Nucleus accumbens (tissue), 56 donors: ENCODE results near the gene SLC25A11.

Source experiments
- DNase-seq, 56 donors: peaks; one replicate each; lab custom pipeline; 2025; lab: John Stamatoyannopoulos, UW

SLC25A11 gene

DNA sequence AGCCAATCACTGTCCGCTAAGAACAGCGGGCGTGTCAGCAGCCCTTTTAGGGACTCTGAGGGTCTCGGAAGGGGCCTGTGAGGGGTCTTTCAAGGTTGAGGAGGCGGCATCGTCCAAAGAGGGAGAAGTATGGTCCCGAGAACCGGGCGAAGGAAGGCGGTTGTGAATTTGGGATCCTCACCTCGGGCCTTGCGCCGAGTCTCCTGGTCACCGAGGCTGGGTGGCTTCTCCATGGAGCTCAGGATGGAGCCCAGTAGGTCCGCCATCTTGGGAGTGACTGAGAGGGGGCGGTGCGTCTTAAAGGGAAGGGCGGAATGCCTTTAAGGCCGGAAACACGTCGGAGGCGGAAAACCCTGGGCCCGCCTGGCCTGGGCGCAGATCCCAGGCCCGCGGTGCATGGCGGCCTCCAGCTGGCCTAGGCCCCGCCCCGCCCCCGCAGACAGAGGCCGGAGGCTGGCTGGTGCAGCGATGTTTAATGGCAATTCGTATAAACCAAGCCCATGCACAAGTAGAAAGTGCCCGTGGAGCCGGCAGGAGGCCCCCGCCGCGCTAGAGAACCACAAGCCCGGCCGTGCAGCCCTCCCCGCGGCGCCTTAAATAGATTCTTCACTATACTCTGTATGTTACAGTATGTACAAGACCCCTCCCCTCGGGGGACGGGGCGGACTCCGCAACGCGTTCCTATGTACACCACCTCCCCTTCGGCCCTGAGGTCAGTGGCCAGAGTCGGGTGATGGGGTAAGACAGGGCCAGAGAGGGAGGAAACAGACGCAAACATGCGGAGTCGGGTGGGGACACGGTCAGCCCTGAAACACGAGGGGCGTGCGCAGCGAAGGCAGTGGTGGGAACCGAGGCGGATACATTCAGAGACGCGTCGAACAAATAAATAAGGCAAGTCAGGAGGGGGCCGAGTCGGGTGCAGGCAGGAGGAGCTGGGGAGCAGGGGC lies 28.0 kb upstream of the SLC25A11 start, which contains the start of gene SPAG7:
Gene SPAG7, minus strand, starts transcription at position 279 of the 947 bp plus-strand sequence. Its CDS starts 13 bp downstream, at position 266.
- peak in 55 of 56 donors; percentile 83 to 100 (median 98) for DNase-seq

DNA sequence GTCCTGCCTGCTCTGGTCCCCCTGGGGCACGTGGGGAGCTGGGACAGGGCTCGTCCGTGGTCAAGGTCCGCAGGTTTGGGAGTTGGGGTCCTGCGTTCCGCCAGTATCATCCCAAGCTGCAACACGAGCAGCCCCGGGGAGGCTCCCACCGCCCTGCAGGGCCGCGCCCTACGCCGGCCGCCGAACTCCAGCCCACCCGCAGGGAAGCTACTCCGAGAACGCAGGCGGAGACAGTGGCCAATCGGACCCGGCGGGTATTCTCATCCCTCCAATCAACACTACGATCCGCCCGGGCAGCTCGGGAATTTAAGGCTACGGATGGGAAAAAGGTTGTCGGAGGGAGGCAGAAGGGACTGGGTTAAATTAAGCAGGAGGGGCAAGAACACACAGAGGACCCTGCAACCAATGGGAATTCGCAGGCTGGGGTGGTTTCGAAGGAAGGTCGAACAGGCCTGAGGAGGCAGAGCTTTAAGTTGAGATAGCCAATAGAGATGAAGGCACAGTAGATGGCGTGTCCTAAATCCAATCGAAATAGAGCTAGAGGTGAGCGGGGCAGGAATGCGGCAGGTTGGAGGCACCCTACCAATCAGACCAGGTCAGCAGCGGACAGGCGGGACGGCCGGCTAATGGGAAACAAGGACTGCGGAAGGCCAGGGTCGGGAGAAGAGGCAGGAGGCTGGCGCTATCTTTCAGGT lies 27.1 kb upstream of the SLC25A11 start:
- peak in 55 of 56 donors; percentile 43 to 100 (median 99) for DNase-seq

DNA sequence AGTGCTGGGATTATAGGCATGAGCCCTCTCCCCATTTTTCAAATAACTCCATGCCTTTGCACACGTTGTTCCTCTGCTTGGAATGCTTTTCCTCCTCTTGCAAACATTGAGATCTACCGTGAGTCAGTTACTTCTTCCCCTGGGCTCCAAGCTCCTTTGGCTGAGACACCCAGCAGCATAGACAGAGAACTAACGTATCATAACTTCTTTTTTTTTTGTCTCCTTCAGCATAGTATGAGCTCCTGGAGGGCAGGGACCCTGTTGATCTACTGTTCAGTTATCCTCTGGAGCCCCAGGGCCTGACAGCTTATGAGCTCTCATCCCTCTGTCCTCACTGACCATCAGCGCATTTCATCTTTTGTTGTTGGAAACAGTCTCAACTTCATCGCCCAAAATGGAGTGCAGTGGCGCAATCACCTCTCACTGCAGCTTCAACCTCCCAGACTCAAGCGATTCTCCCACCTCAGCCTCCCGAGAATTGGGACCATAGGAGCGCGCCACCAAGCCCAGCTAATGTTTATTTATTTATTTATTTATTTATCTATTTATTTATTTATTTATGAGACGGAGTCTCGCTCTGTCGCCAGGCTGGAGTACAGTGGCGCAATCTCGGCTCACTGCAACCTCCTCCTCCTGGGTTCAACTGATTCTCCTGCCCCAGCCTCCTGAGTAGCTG lies 25.6 kb upstream of the SLC25A11 start:
- DNase-seq = no peak

DNA sequence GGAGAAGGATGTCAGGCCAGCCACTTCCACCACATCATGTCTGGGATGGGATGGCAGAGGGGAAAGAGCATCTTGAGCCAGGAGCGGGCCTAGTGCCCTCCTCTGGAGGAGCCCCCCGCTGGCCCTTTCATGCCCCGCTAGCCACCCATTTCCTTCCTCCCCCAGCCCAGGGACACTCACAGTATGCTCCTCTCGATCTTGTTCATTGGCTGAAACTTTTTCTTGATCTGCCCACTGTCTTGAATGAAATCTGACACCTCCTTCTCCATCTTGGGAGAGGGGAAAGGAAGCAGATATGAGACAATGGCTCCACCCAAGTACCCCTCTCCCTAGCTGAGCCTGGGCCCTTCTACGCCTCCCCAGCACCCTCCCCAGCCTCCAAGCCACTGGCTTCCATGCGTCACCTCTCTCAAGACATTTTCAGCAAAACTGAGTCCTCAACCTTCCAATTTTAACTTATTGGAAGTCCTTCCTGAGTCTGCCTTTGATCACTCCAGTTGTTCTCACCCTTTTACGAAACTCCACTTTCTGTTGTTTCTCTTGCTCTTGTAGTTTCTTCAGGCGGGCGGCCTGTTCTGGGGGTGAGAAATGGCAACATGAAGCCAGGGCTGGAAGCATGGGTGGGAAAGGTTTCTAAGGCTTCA lies 20.6 kb upstream of the SLC25A11 start:
- no peak for DNase-seq

DNA sequence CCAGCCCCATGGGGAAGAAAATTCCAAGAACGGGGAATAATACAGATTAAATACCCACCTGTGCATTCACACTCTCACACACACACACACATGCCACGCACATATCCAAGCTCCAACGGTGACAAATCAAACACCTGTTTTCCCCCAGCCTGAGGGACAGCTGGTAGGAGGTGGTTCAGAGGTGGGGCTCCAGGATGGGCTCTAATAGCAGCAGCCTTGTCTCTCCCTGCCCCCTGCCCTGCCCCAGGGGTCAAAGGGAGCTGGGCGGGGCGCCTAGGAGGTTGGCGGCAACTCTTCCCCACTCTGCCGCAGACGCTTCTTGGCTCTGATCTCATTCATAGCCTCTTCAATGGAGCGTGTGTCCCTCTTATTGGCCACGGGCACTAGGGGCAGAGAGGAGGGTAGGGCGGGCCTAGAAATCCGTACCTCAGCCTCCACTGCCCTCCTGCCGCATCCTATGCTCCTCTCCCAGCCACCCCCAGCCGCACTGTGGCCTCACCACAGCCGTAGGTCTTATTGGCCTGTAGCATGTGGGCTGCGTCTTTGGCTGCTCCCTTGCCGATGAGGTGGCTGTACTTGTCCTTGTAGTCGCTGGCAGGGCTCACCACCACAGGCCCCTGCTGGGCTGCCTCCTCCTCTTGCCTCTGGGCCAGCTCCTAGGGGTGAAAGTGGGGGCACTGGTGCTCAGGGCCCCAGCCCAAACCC lies 19.6 kb upstream of the SLC25A11 start:
- DNase-seq = no peak

DNA sequence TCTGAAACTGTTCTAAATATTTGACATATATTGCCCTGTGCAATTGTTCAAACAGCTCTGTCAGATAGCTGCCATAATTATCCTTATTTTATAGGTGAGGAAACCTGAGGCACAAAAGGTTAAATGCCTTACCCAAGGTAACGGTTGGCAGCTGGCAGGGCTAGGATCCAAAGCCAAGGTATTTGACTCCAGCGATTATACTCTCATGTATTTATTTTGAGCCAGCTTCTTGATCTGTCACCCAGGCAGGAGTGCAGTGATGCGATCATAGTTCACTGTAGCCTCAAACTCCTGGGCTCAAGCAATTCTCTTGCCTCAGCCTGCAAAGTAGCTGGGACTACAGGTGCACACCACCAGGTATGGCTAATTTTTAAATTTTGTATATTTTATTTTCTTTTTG lies 18.3 kb upstream of the SLC25A11 start:
- no peak for DNase-seq

DNA sequence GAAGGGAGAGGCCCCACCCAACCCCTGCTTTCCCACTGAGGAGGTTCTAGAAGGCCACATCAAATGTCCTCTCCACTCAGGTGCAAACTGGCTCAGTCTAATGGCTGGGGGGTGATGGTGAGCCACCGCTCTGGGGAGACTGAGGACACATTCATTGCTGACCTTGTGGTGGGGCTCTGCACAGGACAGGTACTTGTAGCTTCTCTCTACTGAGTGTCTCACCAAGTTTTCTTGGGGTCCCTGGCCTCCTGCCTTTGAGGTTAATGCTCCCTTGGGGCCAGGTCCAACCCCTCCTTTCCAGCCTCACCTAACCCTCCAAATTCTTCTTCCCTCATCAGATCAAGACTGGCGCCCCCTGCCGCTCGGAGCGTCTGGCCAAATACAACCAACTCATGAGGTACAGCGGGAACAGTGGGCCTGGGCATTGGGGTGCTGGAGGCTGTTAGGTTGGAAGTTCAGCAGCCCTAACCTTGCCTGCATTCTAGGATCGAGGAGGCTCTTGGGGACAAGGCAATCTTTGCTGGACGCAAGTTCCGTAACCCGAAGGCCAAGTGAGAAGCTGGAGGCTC lies 16.7 kb upstream of the SLC25A11 start:
- no peak for DNase-seq

DNA sequence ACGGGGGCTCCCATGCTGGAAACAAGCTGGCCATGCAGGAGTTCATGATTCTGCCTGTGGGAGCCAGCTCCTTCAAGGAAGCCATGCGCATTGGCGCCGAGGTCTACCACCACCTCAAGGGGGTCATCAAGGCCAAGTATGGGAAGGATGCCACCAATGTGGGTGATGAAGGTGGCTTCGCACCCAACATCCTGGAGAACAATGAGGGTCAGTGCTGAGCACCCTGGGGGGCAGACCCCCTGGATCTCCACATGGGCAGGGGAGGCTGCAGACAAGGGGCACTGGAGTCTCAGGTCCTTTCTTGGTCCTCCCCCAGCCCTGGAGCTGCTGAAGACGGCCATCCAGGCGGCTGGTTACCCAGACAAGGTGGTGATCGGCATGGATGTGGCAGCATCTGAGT lies 15.2 kb upstream of the SLC25A11 start:
- DNase-seq = no peak

DNA sequence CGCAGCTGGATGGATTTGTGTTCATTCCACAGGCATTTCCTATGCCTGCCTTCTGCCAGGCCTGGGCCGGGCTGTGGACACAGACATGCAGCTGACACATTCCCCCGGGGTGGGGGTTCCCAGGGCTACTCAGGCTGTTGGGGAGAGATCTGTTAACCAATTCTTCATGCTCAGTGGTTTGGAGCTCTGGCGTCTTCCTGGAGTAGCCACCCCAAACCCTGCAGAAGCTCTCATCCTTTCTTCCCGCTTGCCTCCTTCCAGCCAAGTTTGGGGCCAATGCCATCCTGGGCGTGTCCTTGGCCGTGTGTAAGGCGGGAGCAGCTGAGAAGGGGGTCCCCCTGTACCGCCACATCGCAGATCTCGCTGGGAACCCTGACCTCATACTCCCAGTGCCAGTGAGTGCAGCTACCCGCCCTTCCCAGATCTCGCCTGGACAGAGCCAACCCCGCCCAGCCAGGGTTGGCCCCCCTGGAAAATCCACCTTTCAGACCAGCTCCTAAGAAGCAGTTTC lies 13.7 kb upstream of the SLC25A11 start:
- no peak for DNase-seq

DNA sequence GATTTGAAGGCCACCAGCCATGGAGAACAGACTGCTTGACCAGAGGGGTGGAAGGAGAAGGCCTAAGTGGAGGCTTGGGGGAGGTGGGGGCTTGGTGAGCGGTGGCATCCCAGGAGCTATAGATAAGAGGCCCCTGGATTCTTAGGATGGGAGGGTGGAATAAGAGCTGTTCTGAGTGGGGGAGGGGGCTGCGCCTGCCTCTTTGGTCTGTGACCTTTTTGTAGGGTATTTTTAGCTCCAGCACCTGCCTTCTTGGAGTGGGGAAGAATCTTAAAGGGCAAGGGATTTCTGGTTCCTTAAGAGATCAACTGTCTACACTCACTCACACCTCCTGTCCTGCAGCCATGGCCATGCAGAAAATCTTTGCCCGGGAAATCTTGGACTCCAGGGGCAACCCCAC lies 11.6 kb upstream of the SLC25A11 start:
- DNase-seq = no peak

DNA sequence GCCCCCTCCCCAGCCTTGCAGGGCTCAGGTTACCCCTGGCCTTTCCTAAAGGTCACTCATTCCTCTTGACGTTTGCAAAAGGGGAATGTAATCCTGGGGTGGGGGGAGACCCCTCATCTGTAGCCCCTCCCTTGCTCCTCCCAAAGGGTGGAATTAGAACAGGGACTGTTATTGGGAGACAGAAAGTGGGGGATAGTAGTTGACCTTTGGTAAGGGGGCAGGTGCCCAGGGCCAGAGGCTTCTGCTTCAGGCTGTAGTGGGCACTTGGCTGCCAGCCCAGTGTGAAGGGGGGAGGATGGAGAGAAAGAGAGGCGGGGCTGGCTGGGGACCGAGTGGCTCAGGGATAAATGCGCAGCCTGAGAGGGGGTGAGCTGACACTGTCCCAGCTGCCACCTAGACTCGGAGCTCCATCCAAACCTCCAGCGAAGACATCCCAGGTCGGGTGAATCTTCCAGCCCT lies 10.9 kb upstream of the SLC25A11 start, which contains the start of gene ENO3:
Gene ENO3, plus strand, starts transcription at position 374 of the 459 bp plus-strand sequence. CDS start 711 bp downstream, outside the sequence.
- no peak for DNase-seq

DNA sequence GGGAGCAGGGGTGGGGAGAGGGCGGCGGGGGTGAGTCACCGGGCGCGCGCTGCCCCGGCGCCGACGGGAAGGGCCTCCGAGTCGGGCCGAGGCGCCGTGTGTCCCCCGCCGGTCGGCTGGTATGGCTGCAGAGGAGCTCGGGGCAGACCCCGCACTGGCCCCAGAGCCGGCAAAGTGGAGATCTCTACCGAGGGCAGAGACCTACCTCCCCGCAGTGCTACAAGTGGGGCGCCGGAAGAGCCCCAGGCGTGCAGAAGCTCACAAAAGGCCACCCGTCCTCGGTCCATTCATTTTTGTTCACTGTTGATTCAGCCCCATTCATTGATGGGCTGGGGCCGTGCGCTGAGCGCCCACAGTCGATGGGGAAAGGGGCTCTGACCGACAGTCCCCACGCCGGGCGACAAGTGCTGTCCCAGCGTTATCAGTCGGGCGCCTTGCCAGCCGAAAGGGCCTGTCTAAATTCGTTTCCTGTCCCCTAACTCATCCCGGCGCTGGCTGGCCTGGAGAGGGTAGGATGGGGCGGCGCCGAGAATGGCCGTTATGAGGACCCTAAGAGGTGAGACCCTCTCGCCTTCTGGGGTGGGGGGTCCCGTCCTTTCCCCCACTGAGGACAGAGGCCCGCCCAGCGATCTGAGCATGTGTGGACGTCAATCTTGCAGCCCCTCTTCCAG lies 10.4 kb upstream of the SLC25A11 start:
- peak in 3 of 56 donors; percentile 13 to 33 (median 21) for DNase-seq

DNA sequence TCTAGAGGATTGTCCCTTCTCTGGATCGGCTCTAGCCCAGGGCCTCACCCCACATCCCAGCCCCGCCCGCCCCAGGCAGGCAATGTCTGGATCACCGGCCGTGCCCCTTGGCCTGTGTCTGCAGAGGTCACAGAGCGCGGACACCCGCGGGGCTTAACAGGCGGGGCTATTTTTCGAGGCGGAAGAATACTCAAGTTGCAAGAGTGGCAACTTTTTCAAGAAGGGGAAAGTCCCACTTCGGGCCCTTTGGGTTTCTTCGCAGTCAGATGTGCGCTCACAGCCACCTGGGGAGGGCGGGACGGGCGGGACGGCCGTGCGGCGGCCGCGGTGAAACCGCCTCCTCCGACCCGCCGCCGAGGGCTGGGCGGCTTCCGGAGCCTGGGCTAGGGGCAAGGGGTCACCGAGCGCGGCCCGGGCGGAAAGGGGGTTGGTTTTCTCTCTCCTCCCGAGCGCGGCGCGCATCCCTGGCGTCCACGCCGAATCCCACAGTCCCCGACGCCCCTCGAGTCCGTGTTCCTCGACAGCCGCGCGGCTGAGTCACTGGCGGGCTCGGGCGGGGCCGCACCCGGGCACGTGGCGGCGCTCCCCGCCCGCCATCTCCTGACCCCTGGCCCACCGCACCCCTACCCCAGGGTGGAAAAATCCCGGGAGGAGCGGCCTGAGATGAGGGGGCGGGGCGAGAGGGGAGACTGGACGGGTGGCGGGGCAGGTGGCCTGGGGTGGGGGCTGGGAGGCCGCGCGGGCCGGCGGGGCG lies 9.7 kb upstream of the SLC25A11 start:
- DNase-seq = peak in 22 of 56 donors; percentile 27 to 82 (median 52)

DNA sequence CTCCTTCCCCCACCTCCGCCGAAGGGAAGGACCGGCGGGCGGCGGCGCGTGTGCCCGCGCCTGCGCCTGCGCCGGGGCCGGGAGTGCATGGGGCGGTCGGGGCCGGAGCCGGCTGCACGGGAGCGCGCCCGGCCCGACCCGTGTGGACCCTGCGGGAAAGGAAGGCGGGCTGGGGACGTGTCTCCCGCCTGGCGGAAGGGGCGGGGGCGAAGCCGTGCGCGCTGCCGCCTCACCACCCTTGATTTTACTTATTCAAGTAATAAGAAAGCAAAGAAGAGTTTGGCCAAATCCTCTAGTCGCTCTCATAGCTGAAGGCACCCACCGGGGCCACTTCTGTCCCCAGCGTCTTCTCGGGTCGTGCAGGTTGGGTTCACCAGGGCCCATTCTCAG lies 9.1 kb upstream of the SLC25A11 start:
- DNase-seq = peak in 48 of 56 donors; percentile 42 to 85 (median 70)

DNA sequence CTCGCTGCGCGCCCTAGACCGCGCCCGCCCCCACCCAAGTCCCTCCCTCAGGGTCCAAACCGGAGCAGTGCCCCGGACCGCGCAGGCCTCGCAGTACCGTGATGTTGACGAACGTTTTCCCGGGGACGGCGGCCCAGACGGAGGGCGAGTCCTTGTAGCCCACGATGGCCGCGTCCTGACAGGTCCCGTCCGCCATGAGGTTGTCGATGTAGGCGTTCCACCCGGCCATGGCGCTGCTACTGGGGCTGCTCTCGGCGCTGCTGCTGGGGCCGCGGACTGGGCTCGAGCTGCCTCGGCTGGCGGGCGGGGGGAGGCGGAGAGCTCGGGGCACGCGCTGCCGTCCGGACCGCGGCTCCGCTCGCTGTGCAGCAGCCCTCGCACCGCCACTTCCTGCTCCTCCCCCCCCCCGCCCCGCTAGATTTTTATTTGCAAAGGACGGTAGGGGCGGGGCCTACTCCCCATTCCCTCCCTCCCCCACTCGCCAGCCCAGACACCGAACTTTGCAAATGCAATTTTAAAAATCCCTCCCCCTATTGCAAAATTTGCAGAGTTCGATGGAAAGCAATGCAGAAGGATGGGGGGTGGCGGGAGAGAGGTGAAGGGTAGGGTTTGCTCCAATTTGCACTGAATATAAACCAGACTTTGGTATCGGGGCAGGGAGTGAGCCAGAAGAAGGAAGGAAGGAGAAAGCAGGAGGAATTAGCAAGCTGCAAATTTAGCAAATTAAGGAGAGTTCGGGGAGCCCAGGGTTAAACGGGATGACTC lies 8.5 kb upstream of the SLC25A11 start, which contains the start of gene PFN1:
Gene PFN1, minus strand, starts transcription at position 365 of the 765 bp plus-strand sequence. Its CDS starts 136 bp downstream, at position 229.
- peak in 54 of 56 donors; percentile 41 to 92 (median 78) for DNase-seq

DNA sequence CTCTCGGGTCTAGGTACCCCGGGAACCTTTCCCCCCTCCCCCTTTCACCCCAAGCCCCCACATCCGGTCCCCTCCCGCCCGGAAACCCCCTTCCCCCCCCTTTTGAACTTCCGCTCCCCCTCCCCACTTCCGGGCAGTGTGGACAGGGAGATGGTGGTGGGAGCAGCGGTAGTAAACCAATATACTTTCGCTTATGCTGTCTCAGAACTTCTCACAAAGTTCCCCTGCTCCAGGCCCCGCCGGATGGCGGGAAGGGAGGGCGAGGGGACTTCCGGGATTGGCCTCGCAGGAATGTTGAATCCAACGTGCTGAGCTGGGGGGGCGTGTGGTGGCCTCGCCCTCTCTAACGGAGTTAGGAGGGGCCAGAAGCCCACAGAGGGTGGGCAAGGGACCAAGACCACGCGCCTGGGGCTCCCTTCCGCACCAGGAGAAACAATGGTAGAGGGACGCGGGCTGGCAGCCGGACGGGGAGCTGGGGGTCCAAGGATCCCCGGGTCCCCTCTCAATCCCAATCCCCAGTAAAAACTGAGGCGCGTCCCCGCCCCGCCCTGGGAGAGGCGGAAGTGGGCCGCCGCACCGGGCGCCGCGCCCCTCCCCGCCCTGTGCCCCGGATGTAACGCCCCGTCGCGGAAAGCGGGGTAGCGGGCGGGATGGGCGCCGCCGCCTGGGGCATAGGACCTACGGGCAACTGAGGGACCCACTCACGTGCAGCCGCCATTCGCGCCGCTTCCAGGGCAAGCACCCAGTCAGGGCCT lies 7.7 kb upstream of the SLC25A11 start:
- DNase-seq = peak in 27 of 56 donors; percentile 18 to 64 (median 43)
